Tibial nerve (tissue), 3 donors: ENCODE results near the gene CYTH3.
A peak's percentile ranks its signal among the peaks of the same experiment; 100 is the strongest.

Source experiments
- EP300 ChIP-seq, 2 donors: sonication (generic); formaldehyde crosslinking; IDR thresholded peaks; one replicate each; pipeline ENCODE4 v1.6.1; 2017; ENCODE audit warnings: antibody characterized with exemption in 2 of 2, mild to moderate bottlenecking in 1 of 2
- POLR2A ChIP-seq, 2 donors: fragments of 450-650 bp; IDR thresholded peaks; one replicate each; pipeline ENCODE4 v1.6.1; 2017; ENCODE audit warnings: antibody characterized with exemption in 2 of 2, mild to moderate bottlenecking in 2 of 2, moderate library complexity in 2 of 2

DNA sequence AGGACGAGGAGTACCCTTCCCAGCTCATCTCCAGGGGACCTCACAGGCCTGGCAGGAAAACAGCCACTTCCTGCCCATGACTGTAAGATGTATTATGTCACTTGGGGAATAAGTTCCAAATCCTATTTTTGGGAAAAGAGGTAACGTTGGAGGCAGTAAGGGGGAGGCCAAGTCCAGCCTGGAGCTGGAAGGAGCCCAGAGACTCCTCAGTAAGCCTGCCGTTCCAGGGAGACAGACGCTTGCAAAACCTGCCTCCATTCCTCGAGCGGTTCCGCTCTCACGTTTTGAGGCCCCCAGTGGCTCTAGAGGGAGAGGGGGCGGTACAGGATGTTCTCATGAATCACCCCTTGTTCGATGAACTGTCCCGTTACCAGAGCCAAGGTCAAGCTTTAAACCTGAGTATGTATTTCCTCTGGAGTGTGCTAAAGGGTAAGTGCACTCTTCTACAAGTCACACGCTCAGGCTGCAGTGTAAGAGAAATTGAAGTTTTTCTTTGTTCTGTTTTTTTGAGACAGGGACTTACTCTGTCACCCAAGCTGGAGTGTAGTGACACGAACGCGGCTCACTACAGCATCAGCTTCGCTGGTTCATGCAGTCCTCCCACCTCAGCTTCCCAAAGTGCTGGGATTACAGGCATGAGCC lies 45.5 kb upstream of the CYTH3 start:
- TF ChIP-seq POLR2A (IDR thresholded peaks at IDR 0.05) (no peak), EP300 (IDR thresholded peaks at IDR 0.05) (peak; percentile 13 to 78)
